Mucosa of stomach (tissue), 1 donor: ENCODE results near the gene BHLHE40.

ENCODE experiments used
- H3K27me3 ChIP-seq: one replicate; pipeline ENCODE4 v1.7.0; 2013; ENCODE audit warnings: mild to moderate bottlenecking, low read length; ENCODE audit not compliant: control insufficient read depth, insufficient read depth
- H3K36me3 ChIP-seq: one replicate; pipeline ENCODE4 v1.7.0; 2013; ENCODE audit warnings: low read length; ENCODE audit not compliant: control insufficient read depth, insufficient read depth
- H3K4me1 ChIP-seq: one replicate; pipeline ENCODE4 v1.7.0; 2013; ENCODE audit warnings: mild to moderate bottlenecking, low read length; ENCODE audit not compliant: control insufficient read depth, insufficient read depth
- H3K4me3 ChIP-seq: one replicate; pipeline ENCODE4 v1.7.0; 2013; ENCODE audit warnings: low read length
- H3K9ac ChIP-seq: one replicate; pipeline ENCODE4 v1.7.0; 2013; ENCODE audit warnings: mild to moderate bottlenecking, low read length, moderate library complexity
- H3K9me3 ChIP-seq: one replicate; pipeline ENCODE4 v1.7.0; 2013; ENCODE audit warnings: mild to moderate bottlenecking, low read length, moderate library complexity; ENCODE audit not compliant: control insufficient read depth
- donor health status: Pancreatic carcinoma.

Gene BHLHE40

GRCh38 chr3:4980229-4981203 is 1.3 kb downstream of the BHLHE40 start:
- Histone ChIP-seq H3K4me3 (peak overlapping the region; percentile 64), H3K9me3 (no peaks in the 10 kb centered on the region), H3K4me1 (peaks cover 50% of the 10 kb centered on the region), H3K27me3 (no peaks in the 10 kb centered on the region), H3K9ac (peak overlapping the region; percentile 99), H3K36me3 (peaks cover 17% of the 10 kb centered on the region)

GRCh38 chr3:4981294-4981664 is 2.0 kb downstream of the BHLHE40 start:
- Histone ChIP-seq H3K27me3 (no peaks in the 10 kb centered on the region), H3K4me1 (peaks cover 54% of the 10 kb centered on the region), H3K36me3 (peaks cover 17% of the 10 kb centered on the region), H3K9me3 (no peaks in the 10 kb centered on the region), H3K9ac (peak overlapping the region; percentile 99), H3K4me3 (peak overlapping the region; percentile 9)

- peaks cover 17% of the 10 kb centered on the region for H3K36me3 ChIP-seq
- H3K27me3 ChIP-seq = no peaks in the 10 kb centered on the region
- peaks cover 54% of the 10 kb centered on the region for H3K4me1 ChIP-seq
- peak overlapping the region; percentile 9 for H3K4me3 ChIP-seq
- no peaks in the 10 kb centered on the region for H3K9me3 ChIP-seq
- peak overlapping the region; percentile 99 for H3K9ac ChIP-seq
These were observed 2.6 kb downstream of the BHLHE40 start for GRCh38 chr3:4981665-4982494.

- Histone ChIP-seq H3K9me3 (no peaks in the 10 kb centered on the region), H3K36me3 (peaks cover 17% of the 10 kb centered on the region), H3K4me1 (peaks cover 54% of the 10 kb centered on the region), H3K4me3 (peak overlapping the region; percentile 47), H3K27me3 (no peaks in the 10 kb centered on the region), H3K9ac (peak overlapping the region; percentile 74)
These were observed 3.8 kb downstream of the BHLHE40 start for GRCh38 chr3:4982773-4983738.

GRCh38 chr3:4983739-4984510 is 4.7 kb downstream of the BHLHE40 start:
- Histone ChIP-seq H3K4me3 (peak overlapping the region; percentile 47), H3K4me1 (peaks cover 58% of the 10 kb centered on the region), H3K9me3 (no peaks in the 10 kb centered on the region), H3K36me3 (peaks cover 17% of the 10 kb centered on the region), H3K27me3 (no peaks in the 10 kb centered on the region), H3K9ac (peak overlapping the region; percentile 74)

- H3K9ac ChIP-seq = peak overlapping the region; percentile 74
- peaks cover 17% of the 10 kb centered on the region for H3K36me3 ChIP-seq
- peak overlapping the region; percentile 47 for H3K4me3 ChIP-seq
- H3K4me1 ChIP-seq = peaks cover 64% of the 10 kb centered on the region
- no peaks in the 10 kb centered on the region for H3K9me3 ChIP-seq
- H3K27me3 ChIP-seq = no peaks in the 10 kb centered on the region
These were observed 5.3 kb downstream of the BHLHE40 start for GRCh38 chr3:4984511-4984864.

- Histone ChIP-seq H3K9ac (peak overlapping the region; percentile 86), H3K4me3 (no peak overlapping the region), H3K27me3 (no peaks in the 10 kb centered on the region), H3K36me3 (peaks cover 17% of the 10 kb centered on the region), H3K9me3 (no peaks in the 10 kb centered on the region), H3K4me1 (peaks cover 66% of the 10 kb centered on the region)
These were observed 6.3 kb downstream of the BHLHE40 start for GRCh38 chr3:4985330-4986174.

GRCh38 chr3:4986175-4986781 is 7.0 kb downstream of the BHLHE40 start:
- Histone ChIP-seq H3K36me3 (peaks cover 17% of the 10 kb centered on the region), H3K27me3 (no peaks in the 10 kb centered on the region), H3K9ac (peak overlapping the region; percentile 86), H3K4me3 (peak overlapping the region; percentile 32), H3K4me1 (peaks cover 66% of the 10 kb centered on the region), H3K9me3 (no peaks in the 10 kb centered on the region)

- H3K4me1 ChIP-seq = peaks cover 66% of the 10 kb centered on the region
- H3K36me3 ChIP-seq = peaks cover 17% of the 10 kb centered on the region
- H3K9ac ChIP-seq = peak overlapping the region; percentile 86
- no peaks in the 10 kb centered on the region for H3K9me3 ChIP-seq
- no peaks in the 10 kb centered on the region for H3K27me3 ChIP-seq
- peak overlapping the region; percentile 32 for H3K4me3 ChIP-seq
These were observed 7.7 kb downstream of the BHLHE40 start for GRCh38 chr3:4986782-4987537.
